HepG2 (cell line): Measurements from ENCODE around the gene DIPK1A. TPM values are rescaled to one million over a fixed set of nuclear protein-coding genes. Genes with fewer than 3 reads are reported as not detected.

Source experiments
- ATAC-seq: fragments of 200-7000 bp; cut with Tn5 transposase; 3 replicates; pipeline ENCODE4 v1.9.1; 2020; ENCODE audit warnings: mild to moderate bottlenecking, moderate library complexity
- BruUV-seq: library from RNA; stranded (reverse); fragments of 400-500 nt; replicated peaks from 2 replicates; lab custom pipeline; 2021; lab: Mats Ljungman, UMichigan
- CTCF ChIA-PET: fragments of 300-600 bp; formaldehyde crosslinking; extraction: SDS; loops from one replicate; lab custom pipeline; 2021; ENCODE audit warnings: low total read pairs, inconsistent platforms, low intra/inter-chr PET ratio; lab: Yijun Ruan, JAX
- POLR2A ChIA-PET: fragments of 350-600 bp; sonication (Branson Sonifier 250); formaldehyde crosslinking; loops from one replicate; lab custom pipeline; 2020; ENCODE audit warnings: antibody characterized with exemption, inconsistent platforms; lab: Yijun Ruan, JAX
- DNase-seq: peaks from one replicate; pipeline ENCODE4 v3.0.0-alpha.2; 2015; ENCODE audit warnings: low spot score
- FAIRE-seq: peaks from 3 replicates; lab custom pipeline; 2011; peaks lifted over from hg19 to GRCh38; lab: Jason Lieb, UNC
- H2AFZ ChIP-seq: one replicate; pipeline ENCODE4 v1.6.1; 2011; ENCODE audit warnings: low read length, inconsistent platforms
- H3K27ac ChIP-seq: fragments of 300-600 bp; 3 replicates; pipeline ENCODE4 v1.8.0; 2011; ENCODE audit warnings: mixed run types, mild to moderate bottlenecking, mixed read lengths, low read length, inconsistent platforms; ENCODE audit not compliant: insufficient read depth; ENCODE audit errors: extremely low read length
- H3K27me3 ChIP-seq, 2 experiments: fragments of 200-600 bp in 1 of 2; 2 replicates in 1 of 2; 3 replicates in 1 of 2; pipeline versions ENCODE4 v1.6.0 to v1.8.0; 2011; ENCODE audit warnings: low read length in 2 of 2, mild to moderate bottlenecking in 2 of 2, moderate library complexity in 2 of 2, inconsistent platforms in 1 of 2; ENCODE audit not compliant: insufficient read depth in 2 of 2, control insufficient read depth in 1 of 2
- H3K36me3 ChIP-seq, 2 experiments: fragments of 200-600 bp in 1 of 2; replicated peaks in 1 of 2; 2 replicates in 1 of 2; 3 replicates in 1 of 2; pipeline versions ENCODE4 v1.5.1 to v1.8.0; 2011; ENCODE audit warnings: low read length in 2 of 2, inconsistent platforms in 1 of 2; ENCODE audit not compliant: insufficient read depth in 2 of 2, control insufficient read depth in 1 of 2
- H3K4me1 ChIP-seq: 2 replicates; pipeline ENCODE4 v1.5.1; 2012; ENCODE audit warnings: low read length, inconsistent platforms; ENCODE audit not compliant: insufficient read depth
- H3K4me2 ChIP-seq: 2 replicates; pipeline ENCODE4 v1.6.0; 2011; ENCODE audit warnings: low read depth, low read length, inconsistent platforms
- H3K4me3 ChIP-seq, 3 experiments: fragments of 200-600 bp in 1 of 3; sonication (generic), shearing (Covaris generic) in 1 of 3; replicated peaks in 1 of 3; 2 replicates each; pipeline ENCODE4 v1.5.1; 2011 to 2016; ENCODE audit warnings: low read length in 3 of 3, inconsistent platforms in 2 of 3, low read depth in 2 of 3, mild to moderate bottlenecking in 2 of 3, control low read depth in 1 of 3, mixed read lengths in 1 of 3; ENCODE audit not compliant: insufficient read depth in 1 of 3
- H3K79me2 ChIP-seq: one replicate; pipeline ENCODE4 v1.6.1; 2011; ENCODE audit warnings: low read length, inconsistent platforms; ENCODE audit not compliant: insufficient read depth
- H3K9ac ChIP-seq: 2 replicates; pipeline ENCODE4 v1.6.0; 2011; ENCODE audit warnings: mild to moderate bottlenecking, low read depth, low read length, inconsistent platforms; ENCODE audit not compliant: insufficient read depth
- H3K9me3 ChIP-seq: 2 replicates; pipeline ENCODE4 v1.5.1; 2012; ENCODE audit warnings: mild to moderate bottlenecking, low read length
- H4K20me1 ChIP-seq: 2 replicates; pipeline ENCODE4 v1.6.0; 2011; ENCODE audit warnings: inconsistent platforms, mild to moderate bottlenecking, low read length, moderate library complexity; ENCODE audit not compliant: insufficient read depth
- CREB1 ChIP-seq, 2 experiments: fragments of 450-650 bp in 1 of 2; IDR thresholded peaks; 2 replicates each; pipeline ENCODE4 v1.6.1; 2016 to 2017; ENCODE audit warnings: control low read depth in 1 of 2, mild to moderate bottlenecking in 1 of 2, missing compliant biosample characterization in 1 of 2, missing genetic modification characterization in 1 of 2
- GFI1 ChIP-seq: sonication (generic); formaldehyde crosslinking; IDR thresholded peaks from 2 replicates; pipeline ENCODE4 v1.5.0; 2020; ENCODE audit warnings: missing genetic modification reagents, mild to moderate bottlenecking, borderline replicate concordance
- HMGA1 ChIP-seq: sonication (generic); formaldehyde crosslinking; conservative IDR thresholded peaks from 2 replicates; pipeline ENCODE4 v1.4.0; 2020; ENCODE audit warnings: missing genetic modification reagents
- MZF1 ChIP-seq: sonication (generic); formaldehyde crosslinking; IDR thresholded peaks from 2 replicates; pipeline ENCODE4 v1.8.1; 2023; ENCODE audit warnings: mild to moderate bottlenecking, missing genetic modification reagents, borderline replicate concordance
- PAF1 ChIP-seq: IDR thresholded peaks from 2 replicates; pipeline ENCODE4 v1.6.1; 2016; ENCODE audit warnings: missing genetic modification reagents, missing compliant biosample characterization
- SRSF9 ChIP-seq: fragments of 200-400 bp; formaldehyde crosslinking; IDR thresholded peaks from 2 replicates; pipeline ENCODE4 v1.6.1; 2018; ENCODE audit warnings: borderline replicate concordance, mild to moderate bottlenecking, low read depth, low read length; ENCODE audit not compliant: insufficient read depth, poor library complexity, severe bottlenecking
- TCF7 ChIP-seq: sonication (generic); IDR thresholded peaks from 2 replicates; pipeline ENCODE4 v1.6.1; 2016; ENCODE audit warnings: antibody characterized with exemption, low read depth
- ZFP1 ChIP-seq: IDR thresholded peaks from 2 replicates; pipeline ENCODE4 v1.6.1; 2016
- ZNF431 ChIP-seq: sonication (generic); formaldehyde crosslinking; IDR thresholded peaks from 2 replicates; pipeline ENCODE4 v1.9.0; 2022; ENCODE audit warnings: missing genetic modification reagents, low read depth, mild to moderate bottlenecking, borderline replicate concordance
- ZNF460 ChIP-seq: sonication (generic); formaldehyde crosslinking; IDR thresholded peaks from 2 replicates; pipeline ENCODE4 v1.5.1; 2020; ENCODE audit warnings: missing genetic modification reagents, mild to moderate bottlenecking, borderline replicate concordance
- ZNF7 ChIP-seq: IDR thresholded peaks from 2 replicates; pipeline ENCODE4 v1.6.1; 2016; ENCODE audit warnings: missing biosample characterization, missing genetic modification reagents
- ZSCAN25 ChIP-seq: sonication (generic); formaldehyde crosslinking; IDR thresholded peaks from 2 replicates; pipeline ENCODE4 v1.8.0; 2022; ENCODE audit warnings: mild to moderate bottlenecking, missing genetic modification reagents
- WGBS: methylation state at CpG from one replicate; pipeline ENCODE4 v1.1.6; 2017; ENCODE audit warnings: low lambda C conversion rate; 5-methylcytosine and 5-hydroxymethylcytosine counted together
- in situ Hi-C: cut with HindIII; loops from 2 replicates; pipeline ENCODE4 v1.10.0; 2017; ENCODE audit warnings: low pct_unique_long_range_greater_than_20kb; ENCODE audit not compliant: extremely low pct_ligation_motif_present
- intact Hi-C: fragments of 100-400 bp; cut with micrococcal nuclease; formaldehyde crosslinking; loops from one replicate; pipeline ENCODE4 v1.10.0; 2022; ENCODE audit not compliant: unreplicated experiment
- polyA plus RNA-seq, 8 experiments: library from polyadenylated mRNA; depleted of rRNA in 3 of 8; stranded (reverse) in 7 of 8; unstranded in 1 of 8; fragments of >200 nt; fragmentation: Illumina TruSeq in 4 of 8; extraction: Trizol in 4 of 8; gene quantifications; 2 replicates each; pipeline versions ENCODE4 v1.2.1 to v1.2.3, GENCODE V29; 2011 to 2016; ENCODE audit warnings: low read depth in 4 of 8, missing spikeins in 1 of 8, mixed read lengths in 1 of 8; ENCODE audit not compliant: insufficient read depth in 1 of 8
- total RNA-seq, 5 experiments: library from RNA; depleted of rRNA; stranded (reverse); fragments of >200 nt; fragmentation: Illumina TruSeq; extraction: Trizol; gene quantifications; 2 replicates each; pipeline ENCODE4 v1.2.3, GENCODE V29; 2016; ENCODE audit warnings: low read depth in 1 of 5

Gene DIPK1A
- total and polyA plus RNA-seq, 2 of the 13 experiments (the other 11 are each of a cell fraction or from before 2014, with no cell fraction given), result 8.4 TPM

DNA sequence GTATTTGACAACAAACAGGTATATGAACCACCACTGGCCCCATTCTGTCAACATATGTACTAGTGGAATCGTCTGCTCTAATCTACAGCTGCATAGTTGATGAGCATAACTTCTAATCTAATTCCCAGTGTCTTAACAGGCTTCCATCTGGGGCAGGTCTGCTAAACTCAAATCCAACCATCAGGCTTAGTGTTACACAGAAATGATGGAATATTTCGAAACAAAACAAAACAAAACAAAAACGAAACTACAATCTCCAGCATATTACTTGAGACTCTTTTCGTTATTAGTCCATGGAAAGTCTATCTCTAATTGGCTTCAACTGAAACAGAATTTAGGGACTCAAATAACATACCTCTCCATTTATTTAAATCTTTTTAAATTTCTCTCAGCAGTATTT lies 37.6 kb downstream of the DIPK1A start:
- TF ChIP-seq MZF1 (CRISPR knock-in tag), result no peak
- no peak for TF ChIP-seq ZNF460 (CRISPR knock-in tag)
- TF ChIP-seq CREB1 (IDR thresholded peaks at IDR 0.05), result no peak
- no peak for TF ChIP-seq CREB1 (CRISPR knock-in tag; IDR thresholded peaks at IDR 0.05)
- no peak for TF ChIP-seq GFI1 (CRISPR knock-in tag)
- no peak for TF ChIP-seq ZNF431 (CRISPR knock-in tag)
- no peak for TF ChIP-seq PAF1
- no peak for TF ChIP-seq ZSCAN25 (CRISPR knock-in tag)
- in situ Hi-C loops, result no loop called here
- H3K4me3 ChIP-seq, result no peak overlapping the region
- DNase-seq, result no peak
- no TSS peak for BruUV-seq
- no peak overlapping the region for H3K27ac ChIP-seq
- no peaks in the 10 kb centered on the region for H3K9me3 ChIP-seq
- H2AFZ ChIP-seq, result no peak overlapping the region
- no peak for ATAC-seq
- no peaks in the 10 kb centered on the region for H3K4me1 ChIP-seq
- H3K9ac ChIP-seq, result no peak overlapping the region
- H3K79me2 ChIP-seq, result no peaks in the 10 kb centered on the region
- FAIRE-seq, result no peak
- no peaks in the 10 kb centered on the region for H3K27me3 ChIP-seq
- ChIA-PET POLR2A (no interaction called here), CTCF (no interaction called here)
- H3K4me2 ChIP-seq, result no peak overlapping the region
- H4K20me1 ChIP-seq, result no peaks in the 10 kb centered on the region
- H3K36me3 ChIP-seq, result no peaks in the 10 kb centered on the region
- intact Hi-C loops, result no loop called here
- 83% methylated on average over 4 of the region's 4 CpGs for WGBS

DNA sequence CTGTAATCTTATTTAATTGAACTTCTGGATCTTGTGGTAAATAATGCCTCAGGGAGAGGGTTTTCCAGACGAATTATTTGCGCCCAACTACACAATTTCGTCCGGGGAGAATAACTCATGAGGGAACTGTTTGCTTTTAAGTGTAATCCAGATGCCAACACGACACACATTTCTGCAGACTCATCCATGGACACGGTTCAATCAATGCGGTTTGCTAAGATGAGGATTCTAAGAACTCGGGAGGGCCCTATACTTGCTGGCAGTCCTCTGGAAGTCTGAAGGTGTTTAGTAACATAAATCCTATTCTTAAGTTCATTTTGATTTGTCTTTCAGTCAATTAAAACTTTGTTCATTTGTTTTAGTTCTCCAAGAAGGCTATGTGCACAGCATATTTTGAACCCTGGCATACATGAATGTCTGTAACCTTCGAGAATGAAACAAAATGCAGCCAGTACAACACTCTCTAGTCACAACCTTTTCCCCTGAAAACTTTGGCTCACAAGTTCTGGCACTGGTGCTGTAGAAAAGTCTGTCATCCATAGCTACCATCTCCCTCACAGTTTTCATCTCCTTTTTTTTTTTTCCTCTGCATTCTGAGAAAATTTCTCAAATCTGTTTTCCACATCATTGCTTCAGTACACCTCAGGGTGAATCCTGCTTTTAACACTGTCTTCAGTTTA lies 38.8 kb downstream of the DIPK1A start:
- WGBS, result 95% methylated on average over 9 of the region's 9 CpGs
- CTCF ChIA-PET, result no interaction called here
- no peak for ATAC-seq

More for the DNA sequence above, 38.8 kb downstream of the DIPK1A start:
- in situ Hi-C loops, result no loop called here
- no peaks in the 10 kb centered on the region for H3K79me2 ChIP-seq
- TF ChIP-seq SRSF9, result no peak
- no peak for TF ChIP-seq ZFP1 (CRISPR knock-in tag)
- TF ChIP-seq HMGA1 (CRISPR knock-in tag), result no peak
- no peak for TF ChIP-seq ZNF7
- TF ChIP-seq TCF7, result no peak
- FAIRE-seq (no peak), DNase-seq (no peak)
- no peak overlapping the region for H2AFZ ChIP-seq
- no peak overlapping the region for H3K4me3 ChIP-seq
- POLR2A ChIA-PET, result no interaction called here
- H4K20me1 ChIP-seq, result no peaks in the 10 kb centered on the region
- H3K9me3 ChIP-seq, result no peaks in the 10 kb centered on the region
- no TSS peak for BruUV-seq
- H3K4me1 ChIP-seq, result peaks cover 3% of the 10 kb centered on the region
- no peaks in the 10 kb centered on the region for H3K36me3 ChIP-seq
- H3K4me2 ChIP-seq, result no peak overlapping the region
- no peak overlapping the region for H3K9ac ChIP-seq
- intact Hi-C loops, result no loop called here
- H3K27me3 ChIP-seq, result no peaks in the 10 kb centered on the region
- no peak overlapping the region for H3K27ac ChIP-seq
